ENCODE measurements around the gene AKT3. TPM values are rescaled to one million over a fixed set of nuclear protein-coding genes. Genes with fewer than 3 reads are reported as not detected.

AKT3 gene
- polyA plus RNA-seq, 1 donor = 17.5 TPM

DNA sequence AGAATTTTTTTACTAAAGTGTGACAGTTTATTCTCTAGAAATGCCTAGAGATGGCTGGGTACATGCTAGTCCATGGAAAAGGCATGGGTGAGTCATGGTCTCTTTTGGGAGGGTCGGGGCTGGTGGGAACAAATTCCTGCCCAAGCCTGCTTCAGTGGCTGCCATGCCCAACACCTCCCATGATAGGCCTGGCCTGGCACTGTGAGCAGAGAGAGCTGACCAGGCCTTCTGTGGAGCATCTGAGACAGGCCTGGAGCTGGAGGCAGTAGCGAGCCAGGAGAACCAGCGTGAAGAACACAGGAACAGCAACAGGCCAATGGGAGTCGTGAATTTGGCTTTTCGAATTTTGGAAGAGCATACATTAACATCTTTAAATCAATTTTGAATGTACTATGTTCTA, 385.0 kb downstream of the AKT3 start:
- DNase-seq (ENCODE audit: low read depth) = no peak

DNA sequence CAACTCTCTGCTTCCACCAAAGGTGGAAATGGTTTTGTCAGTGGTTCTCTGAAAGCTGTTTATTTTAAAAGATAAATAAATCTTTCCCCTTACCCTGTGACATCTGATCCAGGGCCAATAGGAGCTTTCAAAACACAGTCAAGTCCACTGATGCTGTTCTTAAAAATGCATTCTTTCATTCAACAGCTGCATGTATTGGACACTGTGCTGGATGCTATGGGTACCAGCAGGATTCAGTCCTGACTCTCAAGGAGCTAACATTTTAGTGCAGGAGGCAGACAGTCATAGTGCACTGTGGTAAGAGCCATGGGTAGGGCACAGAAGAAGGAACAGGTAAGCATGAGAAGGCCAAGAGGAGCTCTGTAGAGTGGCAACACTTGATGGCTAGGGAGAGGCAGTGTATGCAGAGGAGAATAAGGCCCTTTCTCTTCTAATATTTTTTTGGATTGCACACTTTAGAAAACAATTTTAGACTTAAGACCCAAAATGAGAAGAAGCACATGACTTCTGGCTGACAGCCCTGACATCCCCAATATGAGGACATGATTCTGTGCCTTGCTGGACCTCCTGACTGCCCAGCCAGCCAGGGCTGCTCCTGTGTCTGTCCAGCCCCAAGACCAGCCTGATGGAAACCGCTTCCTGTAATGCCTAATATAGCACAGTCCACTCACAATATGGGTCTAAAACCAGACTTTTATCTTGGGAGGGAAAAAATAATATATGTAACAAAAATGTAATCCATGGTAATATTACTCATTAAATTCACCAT, 386.9 kb downstream of the AKT3 start:
- DNase-seq (ENCODE audit: low read depth) = no peak

DNA sequence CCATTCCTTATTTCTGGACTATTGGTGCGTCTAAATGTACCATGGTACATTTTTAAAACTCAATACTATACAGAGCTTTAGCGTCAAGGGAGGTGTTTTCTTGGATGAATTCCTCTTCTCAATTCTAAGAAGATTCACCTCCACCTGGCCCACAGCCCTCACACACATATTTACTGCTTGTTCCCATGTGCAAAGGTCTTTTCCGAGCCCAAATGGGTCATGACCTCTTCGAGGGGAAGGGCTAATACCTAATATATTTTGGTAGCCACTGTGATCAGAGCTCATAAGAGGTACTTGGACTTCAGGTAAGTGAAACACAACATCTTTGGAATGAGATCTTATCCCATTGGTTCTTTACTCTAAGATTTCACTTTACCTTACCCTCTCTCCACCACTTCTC, 388.3 kb downstream of the AKT3 start:
- no peak for DNase-seq (ENCODE audit: low read depth)

DNA sequence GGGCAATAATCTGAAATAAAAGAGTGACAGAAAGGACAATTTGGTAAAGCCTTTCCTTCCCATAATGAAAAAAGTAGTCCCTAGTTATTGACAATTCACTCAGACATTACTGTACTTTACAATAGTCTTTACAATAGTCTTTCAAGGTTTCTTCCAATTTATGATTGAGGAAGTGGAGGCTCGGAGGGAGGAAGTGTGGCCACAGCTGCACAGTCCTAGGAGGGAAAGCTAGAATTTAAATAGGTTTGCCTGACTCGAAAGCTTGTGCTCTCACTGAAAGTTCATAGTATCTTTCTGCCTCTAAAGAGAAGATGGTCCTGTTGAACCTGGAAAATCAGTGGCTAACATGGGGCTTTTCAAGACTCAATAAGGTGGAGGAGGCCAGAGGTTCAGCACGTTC, 391.0 kb downstream of the AKT3 start:
- DNase-seq (ENCODE audit: low read depth) = no peak

DNA sequence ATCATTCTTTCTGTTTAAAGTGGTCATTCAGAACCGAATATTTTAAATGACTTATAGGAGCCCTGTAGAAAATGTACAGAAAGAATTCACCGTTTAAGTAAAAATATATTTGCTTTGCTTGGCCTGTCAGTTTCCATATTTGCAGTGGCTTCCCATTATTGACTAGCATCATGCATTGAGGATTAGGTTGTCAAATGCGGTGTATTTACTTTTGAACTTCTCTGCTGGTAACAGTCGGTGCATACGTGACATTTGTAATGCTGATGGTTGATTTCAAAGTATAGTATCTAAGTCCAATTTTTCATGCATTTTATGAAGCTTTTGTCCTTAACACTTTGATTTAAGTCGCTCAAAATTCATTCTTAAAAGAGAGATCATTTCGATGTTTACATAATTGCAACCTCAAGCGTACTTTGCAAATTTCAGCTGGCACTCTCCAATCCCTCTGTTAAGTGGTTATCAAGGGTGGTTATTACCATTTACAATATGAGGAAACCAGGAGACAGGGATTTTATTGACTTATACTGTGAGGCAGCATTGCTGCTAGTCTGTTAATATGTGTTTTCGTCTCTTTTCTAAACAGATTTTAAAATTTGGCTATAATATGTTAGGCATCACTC, 392.6 kb downstream of the AKT3 start:
- DNase-seq (ENCODE audit: low read depth) = no peak

DNA sequence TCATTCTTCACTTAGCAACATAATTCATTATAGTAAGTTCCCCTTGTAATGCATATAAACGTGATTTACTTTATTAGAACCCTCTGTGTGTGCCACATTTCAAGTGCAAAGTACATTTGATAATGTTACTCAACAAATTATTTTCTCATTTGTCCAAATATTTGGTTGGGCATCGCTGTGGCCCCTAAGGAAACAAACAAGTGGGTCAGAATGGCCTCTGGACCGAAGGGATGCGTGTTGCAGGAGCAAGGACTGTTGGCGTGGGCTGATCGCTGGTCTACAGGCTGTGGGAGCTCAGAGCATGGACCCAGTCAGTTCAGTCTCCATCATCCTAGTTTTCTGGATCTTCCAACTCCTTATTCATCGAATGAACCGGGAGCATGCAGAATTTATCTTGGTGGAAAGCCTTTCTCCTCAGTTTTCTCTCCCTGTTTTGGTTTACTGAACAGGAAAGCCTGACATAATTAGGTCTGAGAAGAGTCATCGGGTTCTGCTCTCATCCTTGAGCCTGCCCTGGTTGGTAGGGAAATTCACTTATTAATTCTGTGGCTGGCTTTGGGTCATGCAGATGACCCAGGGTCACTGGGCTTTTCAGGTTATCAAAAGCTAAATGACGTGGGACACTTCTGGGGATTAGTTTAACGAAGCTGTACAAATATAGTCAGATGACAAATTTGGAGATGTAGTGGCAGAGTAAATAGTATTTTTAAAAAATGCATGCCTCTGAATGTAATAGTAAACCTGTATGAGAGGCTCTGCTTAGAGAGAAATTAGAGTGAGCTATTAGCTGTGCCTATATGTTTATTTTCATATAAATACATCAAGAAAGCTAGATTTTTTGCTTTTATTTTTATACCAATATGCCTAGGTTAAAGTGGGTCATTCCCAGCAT, 394.0 kb downstream of the AKT3 start:
- no peak for DNase-seq (ENCODE audit: low read depth)

DNA sequence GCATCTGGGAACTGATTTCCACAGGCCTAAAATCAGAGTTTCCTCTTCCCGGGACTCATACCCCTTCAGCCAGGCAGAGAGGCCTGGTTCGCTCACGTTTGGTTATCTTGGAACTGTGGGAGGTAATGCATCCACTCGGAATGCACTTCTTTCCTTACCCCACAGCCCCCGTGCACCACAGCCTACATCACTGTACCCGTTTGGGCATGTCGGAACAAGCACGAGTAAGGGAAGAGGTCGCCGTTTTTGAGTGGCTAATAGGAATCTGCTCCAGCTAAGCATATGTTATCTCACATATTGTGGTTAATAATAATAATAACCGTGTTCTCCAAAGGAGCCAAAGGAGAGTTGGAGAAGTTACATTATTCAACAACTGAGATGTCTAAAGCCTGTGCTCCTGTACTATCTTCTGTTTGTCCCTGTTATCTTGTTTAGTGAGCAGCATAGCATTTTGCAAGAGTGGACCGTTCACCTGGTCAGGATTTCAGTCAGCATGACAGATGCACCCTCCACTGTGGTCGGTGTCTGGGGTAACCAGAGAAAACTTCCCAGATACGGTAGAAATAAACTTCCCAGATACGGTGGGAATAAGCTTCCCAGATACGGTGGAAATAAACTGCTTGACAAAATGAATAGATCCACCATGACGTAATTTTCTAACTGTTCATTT, 395.6 kb downstream of the AKT3 start:
- DNase-seq (ENCODE audit: low read depth) = no peak

DNA sequence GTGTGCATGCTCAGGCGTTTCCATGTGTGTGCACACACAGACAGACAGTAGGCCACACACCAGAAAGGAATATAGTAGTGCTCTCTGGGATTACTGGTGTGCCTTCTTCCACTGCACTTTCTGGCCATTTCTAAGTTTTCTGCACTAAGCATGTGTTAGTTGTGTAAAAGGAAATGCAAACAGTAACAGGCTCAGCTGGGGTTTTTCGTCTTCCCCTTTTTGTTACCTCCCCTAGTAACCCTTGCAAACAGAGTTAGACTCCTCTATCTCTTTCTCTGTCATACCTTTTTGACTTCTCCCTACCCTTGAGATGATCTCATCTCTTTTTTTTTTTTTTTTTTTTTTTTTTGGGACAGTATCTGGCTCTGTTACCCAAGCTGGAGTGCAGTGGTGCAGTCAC, 398.0 kb downstream of the AKT3 start:
- no peak for DNase-seq (ENCODE audit: low read depth)

DNA sequence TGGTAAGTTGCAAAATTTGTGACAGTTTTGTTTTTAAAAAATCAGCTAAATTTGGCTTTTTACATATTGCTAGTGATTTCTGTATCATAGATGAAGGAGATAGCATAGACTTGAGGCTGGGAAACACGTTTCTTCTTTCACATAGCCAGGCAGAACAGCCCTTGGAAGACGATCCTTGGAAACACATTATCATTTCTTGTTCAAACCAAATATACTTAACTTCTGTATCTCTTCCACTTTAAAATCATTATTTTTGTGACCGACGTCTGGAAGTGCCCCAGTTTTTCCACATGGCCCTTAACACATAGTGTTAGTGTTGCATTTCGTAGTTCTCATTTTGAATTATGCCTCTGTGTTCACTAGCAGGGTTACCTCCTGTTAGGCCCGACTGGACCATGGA, 400.7 kb downstream of the AKT3 start:
- no peak for DNase-seq (ENCODE audit: low read depth)

DNA sequence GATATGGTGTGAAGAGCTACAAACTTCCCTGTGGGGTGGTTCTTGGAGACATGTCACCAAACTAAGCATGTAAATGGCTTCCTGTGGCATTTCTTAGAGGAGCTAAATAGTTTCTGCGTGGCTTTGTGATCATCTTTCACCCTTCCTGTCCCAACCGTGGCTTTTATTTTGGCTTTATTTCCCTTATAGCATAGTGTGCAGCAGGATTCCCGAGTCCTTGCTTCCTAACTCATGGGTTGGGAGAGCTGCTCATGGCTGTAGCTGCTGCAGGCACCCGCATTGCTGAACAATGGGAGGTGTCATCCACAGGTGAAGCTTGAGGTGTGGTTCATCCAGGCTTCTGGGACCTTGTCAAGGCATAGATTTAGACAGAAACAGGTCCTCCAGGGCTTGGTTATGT, 402.2 kb downstream of the AKT3 start:
- no peak for DNase-seq (ENCODE audit: low read depth)

DNA sequence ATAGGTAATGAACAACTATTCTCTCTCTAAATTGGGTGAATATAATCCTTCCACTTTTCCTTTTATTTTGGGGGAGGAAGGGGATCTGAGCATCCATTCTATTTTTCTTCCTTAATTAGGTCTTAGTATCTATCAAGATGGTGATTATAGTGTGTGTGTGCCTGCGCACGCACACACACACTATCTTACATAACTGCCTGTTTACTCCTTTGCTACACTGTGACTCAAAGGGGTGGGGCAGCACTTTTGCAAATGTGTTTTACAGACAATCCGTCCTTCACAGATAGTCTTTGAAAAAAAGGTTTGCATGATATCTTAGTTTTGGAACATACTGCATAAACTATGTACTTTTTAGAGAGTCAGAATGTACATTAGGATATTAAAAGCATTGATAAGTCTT, 402.7 kb downstream of the AKT3 start:
- DNase-seq (ENCODE audit: low read depth) = no peak

DNA sequence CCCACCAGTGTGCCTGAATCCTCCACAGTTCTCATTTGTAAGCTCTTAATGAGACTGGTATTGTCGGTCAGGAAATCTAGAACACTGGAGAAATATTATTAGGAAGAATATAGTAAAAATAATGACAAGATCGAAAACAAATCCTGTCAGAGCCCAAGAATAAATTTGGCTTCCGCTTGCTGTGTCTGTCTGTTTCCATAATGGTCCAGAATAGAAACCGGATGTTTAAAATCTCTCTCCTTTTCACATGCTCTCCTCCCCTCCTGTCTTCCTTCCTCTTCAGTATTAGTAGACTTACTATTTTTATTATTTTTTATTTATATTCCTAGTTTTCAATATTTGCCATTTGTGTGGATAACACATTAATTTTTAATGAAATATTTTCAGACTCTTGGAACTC, 406.5 kb downstream of the AKT3 start:
- peak; percentile 14 for DNase-seq (ENCODE audit: low read depth)

DNA sequence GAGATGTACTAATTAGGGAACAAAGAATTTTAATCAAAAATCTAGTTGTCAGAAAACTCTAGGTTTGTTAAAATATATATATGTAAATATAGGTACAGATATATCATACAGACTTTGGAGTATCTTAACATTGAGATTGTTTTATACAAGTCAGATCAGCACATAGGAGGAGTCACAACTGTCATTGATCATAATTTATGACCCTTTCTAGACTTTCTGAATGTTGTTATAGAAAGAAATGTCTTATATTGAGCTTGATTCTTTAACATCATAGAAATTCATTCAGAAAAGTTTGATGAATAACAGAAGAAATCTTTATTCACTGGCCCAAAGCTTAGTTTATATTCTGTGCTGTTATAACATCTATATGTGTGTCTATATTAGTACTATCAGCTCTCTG, 408.4 kb downstream of the AKT3 start:
- DNase-seq (ENCODE audit: low read depth) = no peak

DNA sequence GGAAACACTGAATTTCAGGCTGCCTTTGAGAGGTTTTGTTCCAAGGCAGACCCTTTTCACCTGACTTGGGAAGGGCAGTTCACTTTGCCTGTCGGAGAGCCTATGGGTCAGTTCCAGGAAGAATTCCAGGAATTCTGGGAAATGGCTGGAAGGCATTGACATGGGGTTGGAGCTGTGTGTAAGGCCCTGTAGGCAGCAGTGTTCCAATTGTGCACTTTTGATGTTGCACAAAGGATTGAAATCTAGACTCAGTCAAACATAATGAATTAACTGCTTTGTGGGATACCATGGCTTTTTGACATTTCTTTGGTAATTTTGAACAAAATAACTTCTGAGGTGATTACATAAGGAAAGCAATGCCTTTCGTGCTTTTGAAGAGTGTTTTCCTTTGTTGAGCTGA, 409.6 kb downstream of the AKT3 start:
- DNase-seq (ENCODE audit: low read depth) = no peak

DNA sequence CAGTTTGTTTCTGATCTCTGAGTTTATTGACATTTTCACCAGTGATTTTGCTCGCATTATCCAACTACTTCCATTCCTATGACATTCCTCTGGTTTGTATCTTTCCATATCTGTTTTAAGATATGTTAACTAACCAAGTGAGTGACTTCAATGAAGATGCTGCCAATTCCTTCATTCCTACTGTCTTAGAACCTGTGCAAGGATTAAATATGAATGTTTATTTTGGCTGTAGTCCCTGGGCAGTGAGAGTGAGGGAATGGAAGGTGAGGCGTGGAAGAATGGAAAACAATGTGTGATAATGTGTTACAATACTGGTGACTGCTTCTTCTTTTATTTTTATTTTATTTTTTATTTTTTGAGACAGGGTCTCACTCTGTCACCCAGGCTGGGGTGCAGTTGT, 411.2 kb downstream of the AKT3 start:
- no peak for DNase-seq (ENCODE audit: low read depth)

Other genes starting within 250 kb of the AKT3 start
- gene ZBTB18, start 201.0 kb upstream of the AKT3 start, polyA plus RNA-seq (ENCODE audit: insufficient read length) = 92.2 TPM